Spleen (tissue), 11 donors: Measurements from ENCODE around the gene ACAT2. TPM values are rescaled to one million over a fixed set of nuclear protein-coding genes. Genes with fewer than 3 reads are reported as not detected.
A peak's percentile ranks its signal among the peaks of the same experiment; 100 is the strongest.

Source experiments
- DNase-seq: peaks from one replicate; pipeline ENCODE4 v3.0.0-alpha.2; 2020
- H3K27ac ChIP-seq, 8 donors: fragments of 200-600 bp; sonication (generic) in 7 of 8; 1 replicate in 4 of 8; 2 replicates in 4 of 8; pipeline versions ENCODE4 v1.5.0 to v1.8.0; 2016 to 2021; ENCODE audit warnings: inconsistent platforms in 4 of 8, mild to moderate bottlenecking in 4 of 8, moderate library complexity in 1 of 8
- H3K27me3 ChIP-seq, 7 donors: fragments of 200-600 bp; sonication (generic) in 6 of 7; replicated peaks in 1 of 7; 1 replicate in 4 of 7; 2 replicates in 3 of 7; pipeline versions ENCODE4 v1.5.0 to v1.8.0; 2016 to 2021; ENCODE audit warnings: inconsistent platforms in 3 of 7, mild to moderate bottlenecking in 1 of 7
- H3K36me3 ChIP-seq, 6 donors: fragments of 200-600 bp; sonication (generic) in 5 of 6; 1 replicate in 4 of 6; 2 replicates in 2 of 6; pipeline versions ENCODE4 v1.5.0 to v1.8.0; 2016 to 2021; ENCODE audit warnings: inconsistent platforms in 2 of 6
- H3K4me1 ChIP-seq, 6 donors: fragments of 200-600 bp; sonication (generic) in 5 of 6; 1 replicate in 3 of 6; 2 replicates in 3 of 6; pipeline versions ENCODE4 v1.5.0 to v1.8.0; 2016 to 2021; ENCODE audit warnings: inconsistent platforms in 3 of 6
- H3K4me3 ChIP-seq, 8 donors: fragments of 200-600 bp; sonication (generic) in 7 of 8; 1 replicate in 4 of 8; 2 replicates in 4 of 8; pipeline versions ENCODE4 v1.5.0 to v1.8.0; 2016 to 2021; ENCODE audit warnings: inconsistent platforms in 4 of 8, mild to moderate bottlenecking in 4 of 8, moderate library complexity in 2 of 8
- H3K9me3 ChIP-seq, 8 donors: fragments of 200-600 bp; sonication (generic) in 7 of 8; 1 replicate in 4 of 8; 2 replicates in 4 of 8; pipeline versions ENCODE4 v1.5.0 to v1.8.0; 2016 to 2021; ENCODE audit warnings: inconsistent platforms in 4 of 8
- POLR2A ChIP-seq, 3 donors: fragments of 450-650 bp; IDR thresholded peaks; one replicate each; pipeline ENCODE4 v1.5.1; 2017; ENCODE audit warnings: antibody characterized with exemption in 3 of 3, mild to moderate bottlenecking in 1 of 3
- POLR2AphosphoS5 ChIP-seq, 3 donors: sonication (generic); formaldehyde crosslinking; IDR thresholded peaks; one replicate each; pipeline ENCODE4 v1.5.1; 2017; ENCODE audit warnings: antibody characterized with exemption in 3 of 3
- WGBS, 5 donors: extraction: QIAGEN DNeasy Blood & Tissue Kit in 3 of 5; methylation state at CpG; one replicate each; pipeline versions ENCODE4 v1.1.5 to v1.1.7; 2013 to 2018; 5-methylcytosine and 5-hydroxymethylcytosine counted together
- intact Hi-C: fragments of 100-400 bp; cut with DNase I; formaldehyde crosslinking; loops from one replicate; pipeline ENCODE4 v1.15.0; 2023; ENCODE audit warnings: low total_unique reads
- polyA plus RNA-seq, 3 donors: library from polyadenylated mRNA; stranded (reverse); fragments of 200-250 nt; gene quantifications; one replicate each; pipeline ENCODE4 v1.2.1, GENCODE V29; 2013
- total RNA-seq, 7 donors: library from RNA; depleted of rRNA in 3 of 7; stranded (reverse); fragments of >200 nt in 3 of 7; fragmentation: NEBNext Ultra II Directional in 4 of 7; extraction: Animal tissue kit (Norgen Biotek cat#: 25700) in 4 of 7; gene quantifications; one replicate each; pipeline versions ENCODE4 v1.1.0 to v1.2.1, GENCODE V29; 2016 to 2021
- TF ChIP-seq, protein P1 (sequence below), 11 experiments: fragments of 200-600 bp in 7 of 11; fragments of 450-650 bp in 4 of 11; sonication (generic) in 4 of 11; IDR thresholded peaks in 8 of 11; conservative IDR thresholded peaks in 3 of 11; 1 replicate in 7 of 11; 2 replicates in 4 of 11; pipeline versions ENCODE4 v1.4.0 to v1.8.0; 2016 to 2021; ENCODE audit warnings: antibody characterized with exemption in 11 of 11, inconsistent platforms in 4 of 11, mild to moderate bottlenecking in 1 of 11
- donor health status: healthy with polysubstance abuse.
- donor health status: DM: no; HTN: no; CAD: no; lungs with moderate emphysema.
- donor health status: DM: no; HTN: no; CAD: no.
- donor health status: Bipolar disorder and iron deficiency.
- donor health status: healthy.
- donor health status: DM: no; HTN: no; CAD: no.
- donor health status: DM: yes; HTN: yes; CAD: no.

Gene ACAT2
- total and polyA plus RNA-seq, 10 donors: 6.0 to 17.4 (median 13.9) TPM

GRCh38 chr6:159800141-159800865, 38.5 kb downstream of the ACAT2 start, which contains the start of gene PNLDC1:
PNLDC1 (plus strand) TSS chr6:159800276; CDS start chr6:159800308, 32 bp downstream.
- Histone ChIP-seq H3K27me3 (no peaks in the 10 kb centered on the region), H3K27ac (no peak within 1 kb of the TSS), H3K4me3 (no peak within 1 kb of the TSS), H3K36me3 (peaks cover 0 to 53% (median 42%) of the 10 kb centered on the region in 6 donors), H3K9me3 (no peaks in the 10 kb centered on the region), H3K4me1 (peaks cover 0 to 32% (median 0%) of the 10 kb centered on the region in 6 donors)
- TF ChIP-seq POLR2AphosphoS5 (IDR thresholded peaks at IDR 0.05) (peak in 2 of 3 donors; percentile 35 to 62), POLR2A (IDR thresholded peaks at IDR 0.05) (no peak)
- TF ChIP-seq, protein P1, sequence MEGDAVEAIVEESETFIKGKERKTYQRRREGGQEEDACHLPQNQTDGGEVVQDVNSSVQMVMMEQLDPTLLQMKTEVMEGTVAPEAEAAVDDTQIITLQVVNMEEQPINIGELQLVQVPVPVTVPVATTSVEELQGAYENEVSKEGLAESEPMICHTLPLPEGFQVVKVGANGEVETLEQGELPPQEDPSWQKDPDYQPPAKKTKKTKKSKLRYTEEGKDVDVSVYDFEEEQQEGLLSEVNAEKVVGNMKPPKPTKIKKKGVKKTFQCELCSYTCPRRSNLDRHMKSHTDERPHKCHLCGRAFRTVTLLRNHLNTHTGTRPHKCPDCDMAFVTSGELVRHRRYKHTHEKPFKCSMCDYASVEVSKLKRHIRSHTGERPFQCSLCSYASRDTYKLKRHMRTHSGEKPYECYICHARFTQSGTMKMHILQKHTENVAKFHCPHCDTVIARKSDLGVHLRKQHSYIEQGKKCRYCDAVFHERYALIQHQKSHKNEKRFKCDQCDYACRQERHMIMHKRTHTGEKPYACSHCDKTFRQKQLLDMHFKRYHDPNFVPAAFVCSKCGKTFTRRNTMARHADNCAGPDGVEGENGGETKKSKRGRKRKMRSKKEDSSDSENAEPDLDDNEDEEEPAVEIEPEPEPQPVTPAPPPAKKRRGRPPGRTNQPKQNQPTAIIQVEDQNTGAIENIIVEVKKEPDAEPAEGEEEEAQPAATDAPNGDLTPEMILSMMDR (IDR thresholded peaks at IDR 0.05 in 8 of 11, conservative IDR thresholded peaks at IDR 0.05 in 3 of 11): no peak
- 89 to 94% (median 90%) methylated on average over 32 to 50 of the region's 50 CpGs for WGBS, 5 donors
- no peak for DNase-seq
- intact Hi-C loops: no loop called here

GRCh38 chr6:159801935-159802334, 40.1 kb downstream of the ACAT2 start:
- Histone ChIP-seq H3K4me3 (no peak overlapping the region), H3K36me3 (peaks cover 0 to 41% (median 31%) of the 10 kb centered on the region in 6 donors), H3K27ac (peak overlapping the region in 1 of 8 donors; percentile 33), H3K9me3 (no peaks in the 10 kb centered on the region), H3K4me1 (peaks cover 0 to 19% (median 0%) of the 10 kb centered on the region in 6 donors), H3K27me3 (no peaks in the 10 kb centered on the region)
- 74 to 96% (median 84%) methylated on average over 8 of the region's 8 CpGs for WGBS, 5 donors
- TF ChIP-seq, protein P1 (IDR thresholded peaks at IDR 0.05 in 8 of 11, conservative IDR thresholded peaks at IDR 0.05 in 3 of 11): no peak
- TF ChIP-seq POLR2AphosphoS5 (IDR thresholded peaks at IDR 0.05): no peak
- no peak for TF ChIP-seq POLR2A (IDR thresholded peaks at IDR 0.05)
- intact Hi-C loops: no loop called here
- DNase-seq: peak; percentile 21

GRCh38 chr6:159804504-159804903, 42.7 kb downstream of the ACAT2 start:
- 89 to 94% (median 90%) methylated on average over 10 of the region's 10 CpGs for WGBS, 5 donors
- Histone ChIP-seq H3K4me1 (peaks cover 0 to 8% (median 0%) of the 10 kb centered on the region in 6 donors), H3K36me3 (peaks cover 0 to 15% (median 7%) of the 10 kb centered on the region in 6 donors), H3K27me3 (no peaks in the 10 kb centered on the region), H3K4me3 (no peak overlapping the region), H3K27ac (no peak overlapping the region), H3K9me3 (no peaks in the 10 kb centered on the region)
- peak; percentile 44 for DNase-seq
- no peak for TF ChIP-seq POLR2AphosphoS5 (IDR thresholded peaks at IDR 0.05)
- intact Hi-C loops: no loop called here

DNA sequence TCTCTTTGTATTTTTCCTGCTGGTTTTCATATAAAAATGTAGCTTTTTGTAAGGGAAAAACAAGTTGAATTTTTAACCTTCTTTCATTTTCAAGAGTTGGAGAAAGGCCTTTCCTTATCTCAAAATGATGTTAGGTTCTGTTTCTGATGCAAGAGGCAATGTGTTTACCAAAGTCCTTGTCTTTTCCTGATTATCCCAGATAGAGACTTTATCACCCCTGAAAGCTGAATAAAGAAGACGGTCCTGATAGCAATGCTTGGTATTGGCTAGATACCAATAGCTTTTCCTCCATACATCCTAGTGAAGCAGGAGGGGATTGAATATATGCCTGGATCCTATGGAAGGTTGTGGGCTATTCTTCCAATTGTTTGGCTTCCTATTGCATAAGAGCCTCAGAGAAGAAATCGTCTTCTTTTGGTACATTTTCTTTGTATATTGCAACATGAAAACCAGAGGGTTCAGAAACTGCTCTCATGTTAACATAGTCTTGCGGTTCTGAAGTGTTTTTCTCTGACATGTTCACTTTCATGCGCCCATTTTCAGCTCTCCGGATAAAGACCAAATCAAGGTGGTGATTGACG, 43.7 kb downstream of the ACAT2 start:
- no peak for DNase-seq
- peaks cover 0 to 5% (median 0%) of the 10 kb centered on the region in 6 donors for H3K36me3 ChIP-seq
- no peak overlapping the region for H3K4me3 ChIP-seq
- 72 to 94% (median 85%) methylated on average over 6 of the region's 6 CpGs for WGBS, 5 donors
- intact Hi-C loops: no loop called here
- H3K27ac ChIP-seq: no peak overlapping the region
- H3K27me3 ChIP-seq: no peaks in the 10 kb centered on the region
- TF ChIP-seq, protein P1 (IDR thresholded peaks at IDR 0.05 in 8 of 11, conservative IDR thresholded peaks at IDR 0.05 in 3 of 11): no peak
- TF ChIP-seq POLR2AphosphoS5 (IDR thresholded peaks at IDR 0.05): no peak
- TF ChIP-seq POLR2A (IDR thresholded peaks at IDR 0.05): no peak
- H3K9me3 ChIP-seq: no peaks in the 10 kb centered on the region
- peaks cover 0 to 8% (median 0%) of the 10 kb centered on the region in 6 donors for H3K4me1 ChIP-seq
